ENCODE results near the gene ISLR. TPM values are rescaled to one million over a fixed set of nuclear protein-coding genes. Genes with fewer than 3 reads are reported as not detected.

The ISLR gene
- total RNA-seq (6.9 TPM), polyA plus RNA-seq (11.0 TPM)
- long read RNA-seq, donor 1, partial matches to known transcripts, result 0 of 1 reads
- long read RNA-seq, donor 1, other reads (novel, unspliced or antisense), result 0 of 1 reads
- long read RNA-seq, donor 2, result 0 reads
- long read RNA-seq, donor 3, transcript ISLR-201 (2 exons, 2,371 nt), result major isoform, 5 of 9 reads
- long read RNA-seq, donor 3, partial matches to known transcripts, result 0 of 9 reads
- long read RNA-seq, donor 3, other reads (novel, unspliced or antisense), result 0 of 9 reads
- long read RNA-seq, donor 4, transcript ISLR-201 (2 exons, 2,371 nt), result major isoform, 9 of 9 reads
- long read RNA-seq, donor 4, partial matches to known transcripts, result 0 of 9 reads
- long read RNA-seq, donor 4, other reads (novel, unspliced or antisense), result 0 of 9 reads
- long read RNA-seq, donor 5, transcript ISLR-201 (2 exons, 2,371 nt), result minor isoform, 6 of 13 reads
- long read RNA-seq, donor 5, transcript ISLR-202 (2 exons, 2,175 nt), result major isoform, 7 of 13 reads
- long read RNA-seq, donor 5, partial matches to known transcripts, result 0 of 13 reads
- long read RNA-seq, donor 5, other reads (novel, unspliced or antisense), result 0 of 13 reads
- long read RNA-seq, donor 6, transcript ISLR-201 (2 exons, 2,371 nt), result major isoform, 6 of 12 reads
- long read RNA-seq, donor 6, transcript ISLR-202 (2 exons, 2,175 nt), result major isoform, 6 of 12 reads
- long read RNA-seq, donor 6, partial matches to known transcripts, result 0 of 12 reads
- long read RNA-seq, donor 6, other reads (novel, unspliced or antisense), result 0 of 12 reads
- long read RNA-seq, donor 7, partial matches to known transcripts, result 21 of 25 reads
- long read RNA-seq, donor 7, other reads (novel, unspliced or antisense), result 0 of 25 reads
- long read RNA-seq, donor 8, partial matches to known transcripts, result 0 of 7 reads
- long read RNA-seq, donor 8, other reads (novel, unspliced or antisense), result 0 of 7 reads
- long read RNA-seq, donor 9, partial matches to known transcripts, result 0 of 2 reads
- long read RNA-seq, donor 9, other reads (novel, unspliced or antisense), result 0 of 2 reads
- long read RNA-seq, donor 10, transcript ISLR-201 (2 exons, 2,371 nt), result major isoform, 5 of 7 reads
- long read RNA-seq, donor 10, partial matches to known transcripts, result 0 of 7 reads
- long read RNA-seq, donor 10, other reads (novel, unspliced or antisense), result 0 of 7 reads

GRCh38 chr15:74173380-74174218 is at the start of gene ISLR:
Gene ISLR, plus strand, starts transcription at chr15:74173710. Its CDS starts 1,149 bp downstream, at chr15:74174859.
- WGBS, result 79% methylated on average over 20 of the region's 20 CpGs
- DNase-seq (ENCODE audit: low read depth in 6 of 9, low spot score in 9 of 9), result peak in 1 of 9 donors; percentile 28
- H3K36me3 ChIP-seq (ENCODE audit: control insufficient read depth in 2 of 2, insufficient read depth in 2 of 2, low read length in 1 of 2), result no peaks in the 10 kb centered on the region

GRCh38 chr15:74124196-74124595 is 49.3 kb upstream of the ISLR start:
- H3K36me3 ChIP-seq (ENCODE audit: control insufficient read depth in 2 of 2, insufficient read depth in 2 of 2, low read length in 1 of 2), result no peaks in the 10 kb centered on the region
- no peak for DNase-seq (ENCODE audit: low read depth in 6 of 9, low spot score in 9 of 9)
- H3K4me3 ChIP-seq (ENCODE audit: low read length in 2 of 2), result no peak overlapping the region
- no peak overlapping the region for H3K27ac ChIP-seq (ENCODE audit: low read depth in 1 of 2, low read length in 1 of 2)
- peaks cover 0 to 20% of the 10 kb centered on the region in 2 donors for H3K4me1 ChIP-seq (ENCODE audit: control insufficient read depth in 2 of 2, insufficient read depth in 2 of 2, low read length in 2 of 2)
- peaks cover 0 to 6% of the 10 kb centered on the region in 2 donors for H3K9me3 ChIP-seq (ENCODE audit: control insufficient read depth in 2 of 2, insufficient read depth in 1 of 2, low read length in 1 of 2)
- H3K27me3 ChIP-seq (ENCODE audit: control insufficient read depth in 2 of 2, insufficient read depth in 1 of 2, low read length in 1 of 2), result peaks cover 25 to 36% of the 10 kb centered on the region in 2 donors
- 93% methylated on average over 3 of the region's 3 CpGs for WGBS

More at GRCh38 chr15:74173380-74174218, at the start of gene ISLR:
- H3K4me3 ChIP-seq (ENCODE audit: low read length in 2 of 2), result peak within 1 kb of the TSS in 1 of 2 donors; percentile 1
- H3K4me1 ChIP-seq (ENCODE audit: control insufficient read depth in 2 of 2, insufficient read depth in 2 of 2, low read length in 2 of 2), result peaks cover 0 to 7% of the 10 kb centered on the region in 2 donors
- peak within 1 kb of the TSS; percentile 3 to 75 for H3K27ac ChIP-seq (ENCODE audit: low read depth in 1 of 2, low read length in 1 of 2)
- no peaks in the 10 kb centered on the region for H3K9me3 ChIP-seq (ENCODE audit: control insufficient read depth in 2 of 2, insufficient read depth in 1 of 2, low read length in 1 of 2)
- no peaks in the 10 kb centered on the region for H3K27me3 ChIP-seq (ENCODE audit: control insufficient read depth in 2 of 2, insufficient read depth in 1 of 2, low read length in 1 of 2)

- H3K36me3 ChIP-seq (ENCODE audit: control insufficient read depth in 2 of 2, insufficient read depth in 2 of 2, low read length in 1 of 2), result no peaks in the 10 kb centered on the region
- no peak for DNase-seq (ENCODE audit: low read depth in 6 of 9, low spot score in 9 of 9)
- peaks cover 31 to 41% of the 10 kb centered on the region in 2 donors for H3K27me3 ChIP-seq (ENCODE audit: control insufficient read depth in 2 of 2, insufficient read depth in 1 of 2, low read length in 1 of 2)
- peaks cover 0 to 6% of the 10 kb centered on the region in 2 donors for H3K9me3 ChIP-seq (ENCODE audit: control insufficient read depth in 2 of 2, insufficient read depth in 1 of 2, low read length in 1 of 2)
- no peak overlapping the region for H3K4me3 ChIP-seq (ENCODE audit: low read length in 2 of 2)
- 94% methylated on average over 7 of the region's 7 CpGs for WGBS
- peaks cover 0 to 22% of the 10 kb centered on the region in 2 donors for H3K4me1 ChIP-seq (ENCODE audit: control insufficient read depth in 2 of 2, insufficient read depth in 2 of 2, low read length in 2 of 2)
- H3K27ac ChIP-seq (ENCODE audit: low read depth in 1 of 2, low read length in 1 of 2), result no peak overlapping the region
These were observed 48.8 kb upstream of the ISLR start for GRCh38 chr15:74124759-74125158.

GRCh38 chr15:74127255-74127953 is 46.1 kb upstream of the ISLR start:
- no peak overlapping the region for H3K27ac ChIP-seq (ENCODE audit: low read depth in 1 of 2, low read length in 1 of 2)
- peaks cover 0 to 20% of the 10 kb centered on the region in 2 donors for H3K4me1 ChIP-seq (ENCODE audit: control insufficient read depth in 2 of 2, insufficient read depth in 2 of 2, low read length in 2 of 2)
- H3K36me3 ChIP-seq (ENCODE audit: control insufficient read depth in 2 of 2, insufficient read depth in 2 of 2, low read length in 1 of 2), result no peaks in the 10 kb centered on the region
- H3K27me3 ChIP-seq (ENCODE audit: control insufficient read depth in 2 of 2, insufficient read depth in 1 of 2, low read length in 1 of 2), result peaks cover 56 to 68% of the 10 kb centered on the region in 2 donors
- peak overlapping the region in 1 of 2 donors; percentile 25 for H3K4me3 ChIP-seq (ENCODE audit: low read length in 2 of 2)
- DNase-seq (ENCODE audit: low read depth in 6 of 9, low spot score in 9 of 9), result peak; percentile 26 to 87 (median 75)
- peaks cover 0 to 6% of the 10 kb centered on the region in 2 donors for H3K9me3 ChIP-seq (ENCODE audit: control insufficient read depth in 2 of 2, insufficient read depth in 1 of 2, low read length in 1 of 2)
- WGBS, result 10% methylated on average over 44 of the region's 44 CpGs

- no peak for DNase-seq (ENCODE audit: low read depth in 6 of 9, low spot score in 9 of 9)
- WGBS, result 7% methylated on average over 53 of the region's 53 CpGs
- Histone ChIP-seq H3K27ac (ENCODE audit: low read depth in 1 of 2, low read length in 1 of 2) (no peak overlapping the region), H3K9me3 (ENCODE audit: control insufficient read depth in 2 of 2, insufficient read depth in 1 of 2, low read length in 1 of 2) (peaks cover 4 to 12% of the 10 kb centered on the region in 2 donors), H3K4me1 (ENCODE audit: control insufficient read depth in 2 of 2, insufficient read depth in 2 of 2, low read length in 2 of 2) (peaks cover 0 to 12% of the 10 kb centered on the region in 2 donors), H3K4me3 (ENCODE audit: low read length in 2 of 2) (peak overlapping the region in 1 of 2 donors; percentile 25), H3K36me3 (ENCODE audit: control insufficient read depth in 2 of 2, insufficient read depth in 2 of 2, low read length in 1 of 2) (no peaks in the 10 kb centered on the region), H3K27me3 (ENCODE audit: control insufficient read depth in 2 of 2, insufficient read depth in 1 of 2, low read length in 1 of 2) (peaks cover 64 to 73% of the 10 kb centered on the region in 2 donors)
These were observed 45.3 kb upstream of the ISLR start for GRCh38 chr15:74127954-74128784.

- no peak overlapping the region for H3K4me3 ChIP-seq (ENCODE audit: low read length in 2 of 2)
- no peak for DNase-seq (ENCODE audit: low read depth in 6 of 9, low spot score in 9 of 9)
- no peaks in the 10 kb centered on the region for H3K36me3 ChIP-seq (ENCODE audit: control insufficient read depth in 2 of 2, insufficient read depth in 2 of 2, low read length in 1 of 2)
- H3K9me3 ChIP-seq (ENCODE audit: control insufficient read depth in 2 of 2, insufficient read depth in 1 of 2, low read length in 1 of 2), result peaks cover 4 to 20% of the 10 kb centered on the region in 2 donors
- WGBS, result 6% methylated on average over 43 of the region's 43 CpGs
- no peak overlapping the region for H3K27ac ChIP-seq (ENCODE audit: low read depth in 1 of 2, low read length in 1 of 2)
- peaks cover 72 to 80% of the 10 kb centered on the region in 2 donors for H3K27me3 ChIP-seq (ENCODE audit: control insufficient read depth in 2 of 2, insufficient read depth in 1 of 2, low read length in 1 of 2)
- peaks cover 0 to 11% of the 10 kb centered on the region in 2 donors for H3K4me1 ChIP-seq (ENCODE audit: control insufficient read depth in 2 of 2, insufficient read depth in 2 of 2, low read length in 2 of 2)
These were observed 44.5 kb upstream of the ISLR start for GRCh38 chr15:74128785-74129585.

Data from thymus (tissue), 14 donors.